Natural killer cell (primary cell): ENCODE results near the gene HCRTR1. TPM values are rescaled to one million over a fixed set of nuclear protein-coding genes. Genes with fewer than 3 reads are reported as not detected.
A peak's percentile ranks its signal among the peaks of the same experiment; 100 is the strongest.

ENCODE experiments used
- ATAC-seq, 3 donors: fragments of 150-1000 bp in 2 of 3; fragments of 200-7000 bp in 1 of 3; cut with Tn5 transposase; 1 replicate in 1 of 3; 2 replicates in 2 of 3; pipeline ENCODE4 v1.10.0; 2021; ENCODE audit warnings: mild to moderate bottlenecking in 2 of 3, moderate library complexity in 2 of 3
- DNase-seq, 2 donors: peaks; one replicate each; pipeline versions ENCODE4 v3.0.0 to v3.0.0-alpha.2; 2013 to 2021; ENCODE audit warnings: mixed read lengths in 1 of 2
- H3K27ac ChIP-seq: one replicate; pipeline ENCODE4 v1.5.1; 2013; ENCODE audit warnings: mild to moderate bottlenecking, low read length
- H3K27me3 ChIP-seq: one replicate; pipeline ENCODE4 v1.6.1; 2013; ENCODE audit warnings: low read length; ENCODE audit not compliant: control insufficient read depth, insufficient read depth
- H3K36me3 ChIP-seq: one replicate; pipeline ENCODE4 v1.6.1; 2013; ENCODE audit warnings: low read length; ENCODE audit not compliant: control insufficient read depth, insufficient read depth
- H3K4me1 ChIP-seq: one replicate; pipeline ENCODE4 v1.6.1; 2013; ENCODE audit warnings: low read length; ENCODE audit not compliant: control insufficient read depth, insufficient read depth
- H3K4me3 ChIP-seq: one replicate; pipeline ENCODE4 v1.5.1; 2013; ENCODE audit warnings: low read length
- H3K9me3 ChIP-seq: one replicate; pipeline ENCODE4 v1.6.1; 2013; ENCODE audit warnings: low read length; ENCODE audit not compliant: control insufficient read depth, insufficient read depth
- H3K27ac Mint-ChIP-seq, 2 donors: one replicate each; pipeline ENCODE4 v1.8.0; 2022; ENCODE audit warnings: mild to moderate bottlenecking in 2 of 2, mixed read lengths in 2 of 2, moderate library complexity in 1 of 2
- H3K27me3 Mint-ChIP-seq, 2 donors: one replicate each; pipeline ENCODE4 v1.8.0; 2022; ENCODE audit warnings: low read depth in 2 of 2, mixed read lengths in 2 of 2
- H3K36me3 Mint-ChIP-seq: one replicate; pipeline ENCODE4 v1.8.0; 2022; ENCODE audit warnings: mixed read lengths
- H3K4me1 Mint-ChIP-seq, 2 donors: one replicate each; pipeline ENCODE4 v1.8.0; 2022; ENCODE audit warnings: mixed read lengths in 2 of 2
- H3K4me3 Mint-ChIP-seq: one replicate; pipeline ENCODE4 v1.8.0; 2022; ENCODE audit warnings: mild to moderate bottlenecking, moderate library complexity, mixed read lengths
- H3K9me3 Mint-ChIP-seq, 2 donors: one replicate each; pipeline ENCODE4 v1.8.0; 2022; ENCODE audit warnings: mixed read lengths in 2 of 2
- CTCF ChIP-seq: fragments of 200-600 bp; IDR thresholded peaks from one replicate; pipeline ENCODE4 v1.8.0; 2022; ENCODE audit warnings: antibody characterized with exemption
- WGBS: methylation state at CpG from one replicate; pipeline ENCODE4 v1.1.7; 2013; ENCODE audit warnings: missing lambda C conversion rate; ENCODE audit not compliant: insufficient coverage; 5-methylcytosine and 5-hydroxymethylcytosine counted together
- intact Hi-C: fragments of 100-400 bp; cut with micrococcal nuclease; formaldehyde crosslinking; loops from one replicate; pipeline ENCODE4 v1.14.2; 2022
- total RNA-seq, 4 donors: library from RNA; stranded (reverse); fragments of 120-200 nt in 1 of 4; gene quantifications; one replicate each; pipeline versions ENCODE4 v1.2.3 to v1.2.4, GENCODE V29; 2013 to 2022

Gene HCRTR1
- total RNA-seq, 3 donors from 2014 or later (not counting 1 experiment from before 2014, with no cell fraction given) = not detected

- intact Hi-C loops = loop anchor here (10.0 kb wide), 1 partner anchor 745 kb away; no protein-coding TSS in a partner anchor
Measured at GRCh38 chr1:31669433-31669785, 51.9 kb downstream of the HCRTR1 start.

GRCh38 chr1:31669786-31670592 lies 52.5 kb downstream of the HCRTR1 start:
- Mint-ChIP-seq H3K9me3 (no peaks in the 10 kb centered on the region), H3K27me3 (peaks cover 23 to 25% of the 10 kb centered on the region in 2 donors), H3K4me1 (peaks cover 7 to 12% of the 10 kb centered on the region in 2 donors), H3K27ac (peak overlapping the region in 1 of 2 donors; percentile 33), H3K36me3 (no peaks in the 10 kb centered on the region), H3K4me3 (peak overlapping the region; percentile 41)
- TF ChIP-seq CTCF = peak; percentile 13
- Histone ChIP-seq H3K27me3 (peaks cover 6% of the 10 kb centered on the region), H3K36me3 (no peaks in the 10 kb centered on the region), H3K9me3 (no peaks in the 10 kb centered on the region), H3K4me3 (no peak overlapping the region), H3K4me1 (peaks cover 11% of the 10 kb centered on the region), H3K27ac (no peak overlapping the region)
- DNase-seq = peak in 1 of 2 donors; percentile 65
- WGBS = 11% methylated on average over 30 of the region's 30 CpGs
- peak in 2 of 3 donors; percentile 64 to 83 for ATAC-seq
- intact Hi-C loops = loop anchor here (10.0 kb wide), 1 partner anchor 745 kb away; no protein-coding TSS in a partner anchor

More at GRCh38 chr1:31669433-31669785, 51.9 kb downstream of the HCRTR1 start:
- no peak for DNase-seq
- no peak overlapping the region for H3K4me3 ChIP-seq
- no peaks in the 10 kb centered on the region for H3K36me3 Mint-ChIP-seq
- H3K4me3 Mint-ChIP-seq = no peak overlapping the region
- H3K4me1 Mint-ChIP-seq = peaks cover 7 to 12% of the 10 kb centered on the region in 2 donors
- H3K27me3 ChIP-seq = peaks cover 6% of the 10 kb centered on the region
- no peak overlapping the region for H3K27ac ChIP-seq
- H3K27ac Mint-ChIP-seq = no peak overlapping the region
- H3K27me3 Mint-ChIP-seq = peaks cover 23 to 25% of the 10 kb centered on the region in 2 donors
- 75% methylated on average over 7 of the region's 7 CpGs for WGBS
- H3K9me3 Mint-ChIP-seq = no peaks in the 10 kb centered on the region
- ATAC-seq = no peak
- no peaks in the 10 kb centered on the region for H3K36me3 ChIP-seq
- peaks cover 11% of the 10 kb centered on the region for H3K4me1 ChIP-seq
- H3K9me3 ChIP-seq = no peaks in the 10 kb centered on the region
- no peak for TF ChIP-seq CTCF

GRCh38 chr1:31670593-31670964 lies 53.1 kb downstream of the HCRTR1 start:
- 78% methylated on average over 6 of the region's 6 CpGs for WGBS
- intact Hi-C loops = no loop called here
- Histone ChIP-seq H3K9me3 (no peaks in the 10 kb centered on the region), H3K27me3 (peaks cover 6% of the 10 kb centered on the region), H3K4me1 (peaks cover 11% of the 10 kb centered on the region), H3K36me3 (no peaks in the 10 kb centered on the region), H3K27ac (no peak overlapping the region), H3K4me3 (no peak overlapping the region)
- DNase-seq = no peak
- Mint-ChIP-seq H3K4me1 (peaks cover 7 to 12% of the 10 kb centered on the region in 2 donors), H3K36me3 (no peaks in the 10 kb centered on the region), H3K9me3 (no peaks in the 10 kb centered on the region), H3K27me3 (peaks cover 23 to 25% of the 10 kb centered on the region in 2 donors), H3K27ac (peak overlapping the region in 1 of 2 donors; percentile 33), H3K4me3 (peak overlapping the region; percentile 41)
- ATAC-seq = no peak
- no peak for TF ChIP-seq CTCF
